OCI-LY7 (cell line): ENCODE data around the gene ZNF407. TPM values are rescaled to one million over a fixed set of nuclear protein-coding genes. Genes with fewer than 3 reads are reported as not detected.

Experiments used
- BruUV-seq: library from RNA; stranded (reverse); fragments of 400-500 nt; replicated peaks from 2 replicates; lab custom pipeline; 2021; lab: Mats Ljungman, UMichigan
- CTCF ChIA-PET: fragments of 300-600 bp; sonication (Branson Sonifier 250); formaldehyde crosslinking; loops from one replicate; lab custom pipeline; 2022; ENCODE audit warnings: antibody characterized with exemption; ENCODE audit not compliant: unreplicated experiment; lab: Charles Lee
- POLR2A ChIA-PET: fragments of 300-600 bp; sonication (Branson Sonifier 250); formaldehyde crosslinking; loops from one replicate; lab custom pipeline; 2022; ENCODE audit warnings: antibody characterized with exemption; lab: Charles Lee
- DNase-seq: peaks from one replicate; pipeline ENCODE4 v3.0.0-alpha.2; 2015; ENCODE audit warnings: low spot score
- H2AFZ ChIP-seq: fragments of 200-600 bp; sonication (generic), shearing (Covaris generic); 2 replicates; pipeline ENCODE4 v1.6.1; 2014; ENCODE audit warnings: mild to moderate bottlenecking, antibody characterized with exemption, low read length, moderate library complexity
- H3K27ac ChIP-seq: fragments of 200-600 bp; sonication (generic); 2 replicates; pipeline ENCODE4 v1.5.1; 2014; ENCODE audit warnings: mixed run types, low read depth, mild to moderate bottlenecking, moderate library complexity, low read length, inconsistent platforms; ENCODE audit not compliant: poor library complexity, severe bottlenecking
- H3K36me3 ChIP-seq: fragments of 200-600 bp; sonication (generic); 2 replicates; pipeline ENCODE4 v1.6.1; 2014; ENCODE audit warnings: mild to moderate bottlenecking, antibody characterized with exemption, low read length, moderate library complexity, mixed read lengths; ENCODE audit not compliant: insufficient read depth
- H3K4me1 ChIP-seq: fragments of 200-600 bp; sonication (generic); 2 replicates; pipeline ENCODE4 v1.5.1; 2014; ENCODE audit warnings: mild to moderate bottlenecking, low read length; ENCODE audit not compliant: insufficient read depth, poor library complexity, severe bottlenecking
- H3K4me2 ChIP-seq: fragments of 200-600 bp; sonication (generic); 2 replicates; pipeline ENCODE4 v1.6.1; 2014; ENCODE audit warnings: mild to moderate bottlenecking, low read length
- H3K4me3 ChIP-seq: fragments of 200-600 bp; sonication (generic); 2 replicates; pipeline ENCODE4 v1.5.1; 2014; ENCODE audit warnings: mild to moderate bottlenecking, low read depth, low read length; ENCODE audit not compliant: poor library complexity, severe bottlenecking
- H3K79me2 ChIP-seq: fragments of 200-600 bp; sonication (generic); 2 replicates; pipeline ENCODE4 v1.6.1; 2016; ENCODE audit warnings: low read depth, mild to moderate bottlenecking, low read length, moderate library complexity, mixed read lengths; ENCODE audit not compliant: insufficient read depth
- H3K9me2 ChIP-seq: fragments of 200-600 bp; sonication (generic); 2 replicates; pipeline ENCODE4 v1.6.1; 2016; ENCODE audit warnings: mild to moderate bottlenecking, low read length, mixed read lengths; ENCODE audit not compliant: insufficient read depth
- H3K9me3 ChIP-seq: fragments of 200-600 bp; sonication (generic); 2 replicates; pipeline ENCODE4 v1.6.1; 2014; ENCODE audit warnings: mild to moderate bottlenecking, mixed run types, low read length, mixed read lengths
- H4K20me1 ChIP-seq: fragments of 200-600 bp; sonication (generic); 2 replicates; pipeline ENCODE4 v1.6.1; 2014; ENCODE audit warnings: mild to moderate bottlenecking, antibody characterized with exemption, low read length, moderate library complexity, mixed read lengths; ENCODE audit not compliant: insufficient read depth
- CTCF ChIP-seq: fragments of 200-600 bp; sonication (generic); conservative IDR thresholded peaks from 2 replicates; pipeline ENCODE4 v1.5.1; 2014; ENCODE audit warnings: mild to moderate bottlenecking, antibody characterized with exemption, low read length, moderate library complexity, mixed read lengths
- EZH2phosphoT487 ChIP-seq: fragments of 200-600 bp; sonication (generic); IDR thresholded peaks from 2 replicates; pipeline ENCODE4 v1.6.1; 2018; ENCODE audit warnings: low read depth, borderline replicate concordance, mild to moderate bottlenecking, mixed run types, antibody characterized with exemption, low read length, moderate library complexity, mixed read lengths
- intact Hi-C: fragments of 100-400 bp; cut with micrococcal nuclease; formaldehyde crosslinking; loops from one replicate; pipeline ENCODE4 v1.10.0; 2022; ENCODE audit not compliant: unreplicated experiment
- total RNA-seq, 2 experiments: library from RNA; depleted of rRNA in 1 of 2; stranded (reverse); fragments of >200 nt in 1 of 2; shearing (Covaris generic) in 1 of 2; gene quantifications; 2 replicates each; pipeline ENCODE4 v1.2.3, GENCODE V29; 2014 to 2022

The ZNF407 gene
- total RNA-seq, 2 experiments from 2014 or later: 8.9 to 11.9 TPM

- Histone ChIP-seq H2AFZ (no peak overlapping the region), H3K9me2 (no peaks in the 10 kb centered on the region), H3K9me3 (no peaks in the 10 kb centered on the region), H4K20me1 (no peaks in the 10 kb centered on the region), H3K79me2 (no peaks in the 10 kb centered on the region), H3K4me1 (no peaks in the 10 kb centered on the region), H3K27ac (no peak overlapping the region), H3K4me2 (no peak overlapping the region), H3K4me3 (no peak overlapping the region), H3K36me3 (no peaks in the 10 kb centered on the region)
- BruUV-seq: no TSS peak
- DNase-seq: no peak
- TF ChIP-seq EZH2phosphoT487 (no peak), CTCF (no peak)
- intact Hi-C loops: loop anchor here (10.0 kb wide), 1 partner anchor 307 kb away; no protein-coding TSS in a partner anchor
- ChIA-PET CTCF (no interaction called here), POLR2A (no interaction called here)
Measured at GRCh38 chr18:74961596-74961995, 363.9 kb downstream of the ZNF407 start.

- Histone ChIP-seq H3K4me2 (no peak overlapping the region), H4K20me1 (no peaks in the 10 kb centered on the region), H3K79me2 (no peaks in the 10 kb centered on the region), H3K9me3 (no peaks in the 10 kb centered on the region), H3K4me1 (no peaks in the 10 kb centered on the region), H3K9me2 (no peaks in the 10 kb centered on the region), H3K36me3 (no peaks in the 10 kb centered on the region), H2AFZ (no peak overlapping the region), H3K27ac (no peak overlapping the region), H3K4me3 (no peak overlapping the region)
- intact Hi-C loops: loop anchor here (10.0 kb wide), 1 partner anchor 309 kb away; no protein-coding TSS in a partner anchor
- no TSS peak for BruUV-seq
- TF ChIP-seq CTCF (peak; percentile 65), EZH2phosphoT487 (no peak)
- ChIA-PET POLR2A (no interaction called here), CTCF (no interaction called here)
- peak; percentile 26 for DNase-seq
Measured at GRCh38 chr18:74963820-74964446, 366.3 kb downstream of the ZNF407 start.

GRCh38 chr18:74965682-74966081 is 368.0 kb downstream of the ZNF407 start:
- DNase-seq: no peak
- H3K9me2 ChIP-seq: no peaks in the 10 kb centered on the region
- TF ChIP-seq CTCF: no peak
- TF ChIP-seq EZH2phosphoT487: no peak
- no peak overlapping the region for H3K4me3 ChIP-seq
- no peaks in the 10 kb centered on the region for H3K4me1 ChIP-seq
- CTCF ChIA-PET: no interaction called here
- H3K27ac ChIP-seq: no peak overlapping the region
- H2AFZ ChIP-seq: no peak overlapping the region
- intact Hi-C loops: loop anchor here (10.0 kb wide), 1 partner anchor 311 kb away; no protein-coding TSS in a partner anchor
- H3K79me2 ChIP-seq: no peaks in the 10 kb centered on the region
- no peaks in the 10 kb centered on the region for H3K36me3 ChIP-seq
- no peak overlapping the region for H3K4me2 ChIP-seq
- no peaks in the 10 kb centered on the region for H4K20me1 ChIP-seq
- H3K9me3 ChIP-seq: no peaks in the 10 kb centered on the region
- POLR2A ChIA-PET: no interaction called here
- BruUV-seq: no TSS peak
